GM21526 (cell line): Measurements from ENCODE around the gene ABLIM1.

Experiments
- ATAC-seq: cut with Tn5 transposase; IDR thresholded peaks from one replicate; pipeline ENCODE4 v1.9.1; 2021; ENCODE audit warnings: moderate library complexity; ENCODE audit not compliant: unreplicated experiment, low FRiP score

ABLIM1 gene

GRCh38 chr10:114430688-114431413 lies 227.2 kb downstream of the ABLIM1 start:
- no peak for ATAC-seq

DNA sequence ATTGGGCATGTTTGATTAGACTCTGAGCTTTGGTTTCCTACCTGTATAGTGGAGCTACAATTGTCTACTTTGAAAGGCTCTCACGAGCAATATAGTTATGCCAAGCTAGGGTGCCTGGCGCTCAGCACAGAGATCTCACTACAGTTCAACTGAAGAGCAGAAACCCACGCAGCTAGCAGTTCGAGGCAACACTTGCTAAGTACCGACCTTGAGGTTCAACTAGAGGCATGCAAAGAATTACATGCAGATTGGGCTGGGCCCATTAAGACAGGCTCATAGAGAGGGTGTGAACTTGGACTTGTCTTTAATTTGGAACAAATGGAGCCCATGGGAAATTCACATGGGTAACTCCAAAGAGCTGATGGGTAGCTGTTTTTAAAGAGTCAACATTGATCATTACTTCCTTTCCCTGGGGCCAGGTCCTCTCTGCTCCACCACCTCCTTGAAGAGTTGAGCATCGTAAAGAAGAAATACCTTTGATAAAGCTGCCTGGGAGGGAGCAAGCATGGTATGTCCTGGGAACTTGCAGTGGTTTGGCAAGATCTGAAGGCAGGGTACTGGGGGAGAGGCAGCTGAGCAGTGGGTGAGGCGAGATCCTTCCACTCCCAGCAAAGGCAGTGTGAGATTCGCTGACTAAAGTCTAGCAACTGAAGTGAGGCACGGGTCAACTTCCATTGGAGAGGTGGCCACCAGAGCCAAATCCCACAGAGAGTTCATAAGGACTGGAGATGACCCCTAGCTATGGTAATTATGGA lies 228.3 kb downstream of the ABLIM1 start:
- no peak for ATAC-seq

GRCh38 chr10:114427124-114427852 lies 230.8 kb downstream of the ABLIM1 start:
- no peak for ATAC-seq

DNA sequence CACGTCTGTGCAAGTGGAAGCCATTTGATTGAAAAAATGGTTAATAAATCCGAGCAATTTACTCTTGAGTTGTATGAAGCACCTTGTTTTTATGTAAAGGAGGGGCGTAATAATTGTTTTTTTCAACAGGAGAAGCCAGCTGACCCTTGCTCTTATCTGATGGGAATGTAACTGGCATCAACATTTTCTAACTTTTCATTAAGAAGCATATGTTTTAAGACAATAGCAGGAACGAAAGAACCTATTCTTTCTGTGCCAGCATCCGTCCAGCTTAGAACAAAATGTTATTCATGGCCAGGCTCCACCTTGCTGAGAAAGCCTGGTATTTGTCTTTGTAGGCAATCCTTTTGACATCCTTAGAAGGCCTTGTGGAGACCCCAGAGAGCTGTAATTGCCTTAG lies 231.6 kb downstream of the ABLIM1 start:
- ATAC-seq = no peak

DNA sequence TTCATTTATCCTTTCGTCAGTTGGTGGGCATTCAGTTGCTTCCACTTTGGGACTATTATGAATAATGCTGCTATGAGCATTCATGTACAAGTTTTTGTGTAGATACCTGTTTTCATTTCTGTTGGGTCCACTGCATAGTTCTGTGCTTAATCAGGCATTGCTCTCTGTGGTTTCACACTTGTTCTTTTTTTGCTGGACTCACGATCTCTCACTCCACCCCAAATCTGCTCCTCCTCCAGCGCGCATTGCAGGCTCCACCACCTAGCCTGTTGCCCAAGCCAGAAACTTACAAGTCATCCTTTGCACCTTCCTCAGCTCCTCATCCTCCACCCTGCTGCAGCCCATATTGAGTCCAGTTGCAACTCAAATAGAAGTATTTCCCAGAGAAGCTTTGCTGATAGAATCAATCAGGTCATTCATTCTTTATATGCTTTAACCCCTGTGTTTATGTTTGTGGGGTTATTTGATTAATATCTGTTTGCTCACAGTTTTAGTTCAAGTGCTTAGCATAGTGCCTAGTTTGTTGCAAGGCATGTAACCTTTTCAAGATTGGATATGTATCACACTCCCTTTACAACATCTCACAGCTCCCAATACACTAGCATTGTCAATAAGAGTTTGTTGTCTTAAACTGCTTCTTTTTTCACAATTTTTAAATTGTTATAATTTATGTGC lies 237.1 kb downstream of the ABLIM1 start:
- no peak for ATAC-seq

- no peak for ATAC-seq
These were observed 240.0 kb downstream of the ABLIM1 start for GRCh38 chr10:114418109-114418508.

DNA sequence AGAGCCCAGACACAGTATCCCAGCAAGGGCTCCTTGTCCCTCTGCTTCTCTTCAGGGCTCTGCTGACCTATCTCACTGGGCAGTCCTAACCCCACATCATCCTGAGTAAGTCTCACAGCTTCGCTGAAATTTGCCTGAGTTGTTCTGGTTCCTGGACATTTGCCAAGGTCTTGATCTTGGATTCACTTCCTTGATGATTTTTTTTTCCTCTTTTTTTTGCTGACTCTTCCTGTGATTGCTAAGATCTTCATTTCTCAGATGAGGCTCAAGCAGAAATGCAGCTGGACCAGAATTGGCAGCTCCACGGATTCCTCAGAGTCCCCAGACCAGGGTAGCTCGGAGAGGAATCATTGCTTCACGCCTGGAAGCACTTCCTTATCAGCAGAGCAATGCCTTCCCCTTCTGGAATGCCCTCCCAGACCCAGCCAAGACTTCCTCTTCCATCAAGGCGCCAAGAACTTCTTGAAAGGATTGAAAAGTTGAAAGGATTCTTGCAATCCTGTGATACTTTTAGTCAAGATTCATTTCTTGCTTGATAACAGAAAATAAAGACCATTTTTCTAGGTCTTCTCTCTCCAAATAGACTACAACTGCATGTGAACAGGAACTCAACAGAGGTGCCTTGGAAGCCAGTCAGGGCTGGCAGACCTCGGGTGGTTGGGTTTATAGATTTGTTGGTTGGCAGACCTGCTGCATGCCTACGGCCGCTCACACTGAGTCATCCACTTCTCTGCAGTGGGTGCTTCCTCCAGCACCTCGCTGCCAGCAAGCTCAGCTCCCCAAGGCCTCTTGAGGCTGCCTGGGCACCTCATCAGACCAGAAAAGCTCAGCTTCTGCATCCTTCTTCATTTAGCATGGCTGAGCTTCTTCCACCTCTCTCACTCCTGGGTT lies 244.9 kb downstream of the ABLIM1 start:
- no peak for ATAC-seq

GRCh38 chr10:114408968-114409444 lies 249.1 kb downstream of the ABLIM1 start:
- no peak for ATAC-seq

- no peak for ATAC-seq
These were observed 249.7 kb downstream of the ABLIM1 start for GRCh38 chr10:114408112-114408967.

GRCh38 chr10:114406455-114406854 lies 251.6 kb downstream of the ABLIM1 start:
- no peak for ATAC-seq

- ATAC-seq = no peak
These were observed 253.1 kb downstream of the ABLIM1 start for GRCh38 chr10:114405011-114405350.

- no peak for ATAC-seq
These were observed 253.7 kb downstream of the ABLIM1 start, which contains the start of gene AFAP1L2 for GRCh38 chr10:114404171-114405010. AFAP1L2 (minus strand) TSS chr10:114404502; CDS start chr10:114404455, 47 bp downstream.

GRCh38 chr10:114403541-114404161 lies 254.4 kb downstream of the ABLIM1 start:
- ATAC-seq = no peak

DNA sequence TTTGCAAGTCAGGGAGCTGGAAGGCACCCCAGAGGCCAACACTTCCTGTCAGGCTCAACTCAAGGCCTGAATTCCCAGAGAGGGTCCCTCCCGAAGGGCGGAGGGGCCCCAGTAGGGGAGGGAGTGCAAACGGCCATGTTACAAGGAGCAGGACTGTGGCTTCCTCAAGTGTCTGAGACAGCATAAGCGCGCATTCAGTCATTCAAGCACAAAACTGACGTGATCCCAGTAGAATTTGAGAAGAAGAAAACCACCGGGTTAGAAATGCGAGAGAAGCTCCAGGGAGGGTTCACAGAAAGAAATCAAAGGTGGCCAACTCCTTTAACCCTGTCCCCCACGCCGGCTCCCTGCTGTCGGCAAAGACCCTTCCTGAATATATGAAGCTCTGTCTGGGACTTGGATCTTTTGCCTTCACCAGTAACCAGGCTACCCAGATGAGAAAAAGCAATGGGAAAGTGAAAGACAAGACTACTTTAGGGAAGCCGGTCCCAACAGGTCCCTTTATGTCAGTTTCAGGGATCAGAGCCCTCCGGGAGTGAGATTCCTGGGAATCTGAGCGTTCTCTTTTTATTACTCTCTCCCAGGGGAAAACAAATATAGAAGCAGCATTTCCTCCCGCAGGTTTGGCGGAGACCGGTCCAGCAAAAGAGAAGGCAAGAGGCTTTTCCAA lies 255.1 kb downstream of the ABLIM1 start:
- no peak for ATAC-seq

GRCh38 chr10:114402233-114402632 lies 255.8 kb downstream of the ABLIM1 start:
- no peak for ATAC-seq

DNA sequence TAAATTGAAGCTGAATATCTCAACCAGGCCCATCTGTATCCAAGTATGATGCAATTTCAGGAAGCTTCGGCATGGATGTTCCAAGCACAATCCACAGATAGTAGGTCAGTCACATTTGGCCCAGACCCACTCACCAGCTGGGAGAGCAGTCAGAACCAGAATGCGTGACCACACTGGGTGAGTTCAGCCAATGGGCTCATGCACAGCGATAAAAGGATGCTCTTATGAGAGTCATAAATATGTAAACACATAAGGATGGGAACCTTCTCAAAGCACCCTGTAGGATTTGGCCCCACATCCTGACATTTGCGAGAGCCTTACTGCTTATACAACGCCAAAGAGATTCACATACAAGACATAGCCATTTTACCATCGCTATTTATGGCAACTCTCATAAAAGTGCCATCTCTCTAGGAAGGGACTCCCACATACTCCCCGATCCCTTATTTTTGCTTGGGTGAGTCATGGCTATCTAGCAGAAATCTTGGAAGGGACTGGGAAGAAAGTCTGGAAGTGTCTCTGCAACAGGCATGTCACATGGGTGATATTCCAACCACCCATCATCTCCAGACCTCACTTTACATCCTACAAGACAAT lies 256.8 kb downstream of the ABLIM1 start:
- ATAC-seq = no peak

DNA sequence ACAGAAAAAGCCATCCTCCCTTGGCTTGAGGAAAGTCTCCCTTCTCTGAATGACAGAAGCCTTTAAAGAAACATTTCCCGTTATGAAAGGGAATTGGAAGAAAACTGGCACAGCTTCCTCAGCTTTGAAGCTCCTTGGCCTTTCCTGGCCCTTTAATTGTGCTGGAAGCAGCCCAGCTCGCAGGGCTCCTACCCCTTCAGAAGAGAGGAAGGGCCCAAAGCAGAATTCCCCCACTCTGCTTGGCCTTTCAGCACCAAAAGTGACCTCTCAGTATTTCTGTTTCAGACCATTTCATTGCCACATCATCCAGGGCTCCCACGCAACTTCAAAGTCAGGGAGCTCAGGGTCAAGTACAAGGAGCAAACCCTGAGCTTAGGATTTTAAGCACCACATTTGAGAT lies 258.0 kb downstream of the ABLIM1 start:
- no peak for ATAC-seq
